GM13977 (cell line): ENCODE measurements around the gene KIF25.

Experiments
- DNase-seq: peaks from one replicate; pipeline ENCODE4 v3.0.0; 2012; ENCODE audit warnings: low spot score
- in situ Hi-C: fragments of 300-500 bp; cut with MboI; formaldehyde crosslinking; loops from one replicate; pipeline ENCODE4 v1.12.0; 2022; ENCODE audit warnings: low sequenced_read_pairs, low pct_unique_long_range_greater_than_20kb, mixed read lengths, inconsistent platforms; ENCODE audit not compliant: unreplicated experiment
- TF ChIP-seq, protein P1 (sequence below): IDR thresholded peaks from 2 replicates; pipeline ENCODE4 v1.5.1; 2012; ENCODE audit warnings: mild to moderate bottlenecking, control low read depth; ENCODE audit not compliant: insufficient read depth; ENCODE audit errors: extremely low read depth, missing control alignments

Gene KIF25

DNA sequence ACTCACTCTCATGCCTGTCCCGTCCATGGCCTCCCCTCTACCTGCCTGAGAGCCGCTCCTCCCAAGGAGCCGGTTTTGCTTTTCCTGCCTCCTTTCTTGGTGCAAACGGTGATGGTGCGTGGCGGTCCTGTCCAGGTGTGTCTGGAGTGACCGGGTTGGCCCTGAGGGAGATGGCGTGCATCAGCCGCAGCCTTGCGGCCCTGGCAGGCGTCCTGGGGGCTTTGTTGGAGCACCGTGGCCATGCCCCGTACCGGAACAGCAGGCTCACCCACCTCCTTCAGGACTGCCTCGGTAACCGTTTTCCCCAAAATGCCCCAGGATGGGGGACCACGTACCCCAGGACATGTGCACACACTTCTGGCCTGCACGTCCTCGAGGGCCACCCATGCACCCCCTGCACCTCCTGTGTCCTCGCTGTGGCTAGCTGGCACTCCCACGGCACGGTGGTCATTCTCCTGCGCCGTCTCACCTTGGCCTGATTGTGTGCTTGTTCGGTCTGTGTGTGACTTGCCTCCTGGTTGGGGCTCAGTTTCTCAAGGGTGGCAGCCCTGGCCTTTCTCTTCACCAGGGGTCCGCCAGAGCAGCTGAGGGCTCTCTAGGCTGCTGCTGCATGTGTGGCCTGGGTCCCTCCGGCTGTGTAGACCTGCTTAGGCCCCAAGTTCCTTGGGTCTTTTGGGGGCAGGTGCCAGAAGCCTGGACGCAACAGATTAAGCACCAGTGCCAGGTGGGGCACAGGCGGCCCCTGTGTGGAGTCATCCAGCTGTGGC lies 45.1 kb downstream of the KIF25 start:
- in situ Hi-C loops = no loop called here
- TF ChIP-seq, protein P1, sequence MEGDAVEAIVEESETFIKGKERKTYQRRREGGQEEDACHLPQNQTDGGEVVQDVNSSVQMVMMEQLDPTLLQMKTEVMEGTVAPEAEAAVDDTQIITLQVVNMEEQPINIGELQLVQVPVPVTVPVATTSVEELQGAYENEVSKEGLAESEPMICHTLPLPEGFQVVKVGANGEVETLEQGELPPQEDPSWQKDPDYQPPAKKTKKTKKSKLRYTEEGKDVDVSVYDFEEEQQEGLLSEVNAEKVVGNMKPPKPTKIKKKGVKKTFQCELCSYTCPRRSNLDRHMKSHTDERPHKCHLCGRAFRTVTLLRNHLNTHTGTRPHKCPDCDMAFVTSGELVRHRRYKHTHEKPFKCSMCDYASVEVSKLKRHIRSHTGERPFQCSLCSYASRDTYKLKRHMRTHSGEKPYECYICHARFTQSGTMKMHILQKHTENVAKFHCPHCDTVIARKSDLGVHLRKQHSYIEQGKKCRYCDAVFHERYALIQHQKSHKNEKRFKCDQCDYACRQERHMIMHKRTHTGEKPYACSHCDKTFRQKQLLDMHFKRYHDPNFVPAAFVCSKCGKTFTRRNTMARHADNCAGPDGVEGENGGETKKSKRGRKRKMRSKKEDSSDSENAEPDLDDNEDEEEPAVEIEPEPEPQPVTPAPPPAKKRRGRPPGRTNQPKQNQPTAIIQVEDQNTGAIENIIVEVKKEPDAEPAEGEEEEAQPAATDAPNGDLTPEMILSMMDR = no peak
- no peak for DNase-seq

- TF ChIP-seq, protein P1 = no peak
- DNase-seq = no peak
- in situ Hi-C loops = no loop called here
Observed at GRCh38 chr6:168043193-168043847, 45.8 kb downstream of the KIF25 start.

DNA sequence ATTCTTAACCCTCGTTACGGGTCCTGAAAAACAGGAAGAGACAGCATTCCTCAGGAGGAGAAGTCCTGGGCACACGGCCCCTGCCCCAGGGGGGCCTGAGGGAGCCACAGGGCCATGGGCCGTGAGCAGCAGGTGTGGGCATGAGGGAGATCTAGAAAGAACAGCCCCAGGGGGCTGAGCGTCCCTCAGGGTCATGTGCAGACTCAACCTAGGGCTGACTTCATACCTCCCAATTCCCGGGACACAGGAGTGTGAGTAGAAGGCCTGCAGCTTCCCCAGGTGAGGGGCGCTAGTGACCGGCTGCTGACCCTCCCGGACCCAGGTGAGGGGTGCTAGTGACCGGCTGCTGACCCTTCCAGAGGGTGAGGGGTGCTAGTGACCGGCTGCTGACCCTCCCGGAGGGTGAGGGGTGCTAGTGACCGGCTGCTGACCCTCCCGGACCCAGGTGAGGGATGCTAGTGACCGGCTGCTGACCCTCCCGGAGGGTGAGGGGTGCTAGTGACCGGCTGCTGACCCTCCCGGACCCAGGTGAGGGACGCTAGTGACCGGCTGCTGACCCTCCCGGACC lies 46.5 kb downstream of the KIF25 start:
- no peak for DNase-seq
- TF ChIP-seq, protein P1 = no peak
- in situ Hi-C loops = no loop called here

GRCh38 chr6:168044521-168045130 lies 47.2 kb downstream of the KIF25 start:
- DNase-seq = no peak
- in situ Hi-C loops = no loop called here
- TF ChIP-seq, protein P1 = no peak

GRCh38 chr6:168045141-168045691 lies 47.7 kb downstream of the KIF25 start:
- in situ Hi-C loops = no loop called here
- TF ChIP-seq, protein P1 = no peak
- no peak for DNase-seq

GRCh38 chr6:168045706-168046620 lies 48.5 kb downstream of the KIF25 start:
- no peak for DNase-seq

More at GRCh38 chr6:168045706-168046620, 48.5 kb downstream of the KIF25 start:
- in situ Hi-C loops = no loop called here
- TF ChIP-seq, protein P1 = no peak
